Esophagus muscularis mucosa (tissue), 4 donors: ENCODE results near the gene SERPINB12. TPM values are rescaled to one million over a fixed set of nuclear protein-coding genes. Genes with fewer than 3 reads are reported as not detected.
A peak's percentile ranks its signal among the peaks of the same experiment; 100 is the strongest.

Experiments used
- DNase-seq: peaks from one replicate; pipeline ENCODE4 v3.0.0-alpha.2; 2017; ENCODE audit errors: extremely low spot score
- H3K27ac ChIP-seq, 4 donors: fragments of 200-600 bp; sonication (generic); replicated peaks in 1 of 4; 1 replicate in 3 of 4; 2 replicates in 1 of 4; pipeline ENCODE4 v1.5.1; 2016 to 2019; ENCODE audit warnings: mild to moderate bottlenecking in 1 of 4
- H3K27me3 ChIP-seq, 4 donors: fragments of 200-600 bp; sonication (generic); one replicate each; pipeline versions ENCODE4 v1.5.1 to v1.6.0; 2016 to 2019
- H3K36me3 ChIP-seq, 4 donors: fragments of 200-600 bp; sonication (generic); one replicate each; pipeline ENCODE4 v1.5.1; 2016 to 2019
- H3K4me1 ChIP-seq, 4 donors: fragments of 200-600 bp; sonication (generic); one replicate each; pipeline ENCODE4 v1.5.1; 2016 to 2019
- H3K4me3 ChIP-seq, 4 donors: fragments of 200-600 bp; sonication (generic); 1 replicate in 2 of 4; 2 replicates in 2 of 4; pipeline ENCODE4 v1.5.1; 2016 to 2019; ENCODE audit warnings: mild to moderate bottlenecking in 4 of 4, moderate library complexity in 1 of 4
- H3K9me3 ChIP-seq, 4 donors: fragments of 200-600 bp; sonication (generic); 1 replicate in 3 of 4; 2 replicates in 1 of 4; pipeline ENCODE4 v1.5.1; 2016 to 2019
- EP300 ChIP-seq: sonication (generic); formaldehyde crosslinking; IDR thresholded peaks from one replicate; pipeline ENCODE4 v1.6.1; 2017; ENCODE audit warnings: antibody characterized with exemption
- POLR2A ChIP-seq: fragments of 450-650 bp; IDR thresholded peaks from one replicate; pipeline ENCODE4 v1.6.1; 2017; ENCODE audit warnings: antibody characterized with exemption, moderate library complexity, mild to moderate bottlenecking, low read depth
- POLR2AphosphoS5 ChIP-seq, 2 donors: sonication (generic); formaldehyde crosslinking; IDR thresholded peaks; one replicate each; pipeline ENCODE4 v1.6.1; 2017; ENCODE audit warnings: antibody characterized with exemption in 2 of 2
- WGBS: methylation state at CpG from one replicate; pipeline ENCODE4 v1.1.5; 2018; 5-methylcytosine and 5-hydroxymethylcytosine counted together
- intact Hi-C: fragments of 100-400 bp; cut with DNase I; formaldehyde crosslinking; loops from one replicate; pipeline ENCODE4 v1.15.1; 2023
- total RNA-seq, 4 donors: library from RNA; depleted of rRNA; stranded (reverse); fragments of >200 nt; gene quantifications; one replicate each; pipeline versions ENCODE4 v1.1.0 to v1.2.1, GENCODE V29; 2016
- TF ChIP-seq, protein P1 (sequence below), 3 experiments: fragments of 200-600 bp in 2 of 3; fragments of 450-650 bp in 1 of 3; sonication (generic) in 2 of 3; IDR thresholded peaks; one replicate each; pipeline ENCODE4 v1.5.1; 2017 to 2019; ENCODE audit warnings: antibody characterized with exemption in 3 of 3, mild to moderate bottlenecking in 2 of 3, moderate library complexity in 1 of 3

The SERPINB12 gene, protein sequence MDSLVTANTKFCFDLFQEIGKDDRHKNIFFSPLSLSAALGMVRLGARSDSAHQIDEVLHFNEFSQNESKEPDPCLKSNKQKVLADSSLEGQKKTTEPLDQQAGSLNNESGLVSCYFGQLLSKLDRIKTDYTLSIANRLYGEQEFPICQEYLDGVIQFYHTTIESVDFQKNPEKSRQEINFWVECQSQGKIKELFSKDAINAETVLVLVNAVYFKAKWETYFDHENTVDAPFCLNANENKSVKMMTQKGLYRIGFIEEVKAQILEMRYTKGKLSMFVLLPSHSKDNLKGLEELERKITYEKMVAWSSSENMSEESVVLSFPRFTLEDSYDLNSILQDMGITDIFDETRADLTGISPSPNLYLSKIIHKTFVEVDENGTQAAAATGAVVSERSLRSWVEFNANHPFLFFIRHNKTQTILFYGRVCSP
- total RNA-seq: not detected

DNA sequence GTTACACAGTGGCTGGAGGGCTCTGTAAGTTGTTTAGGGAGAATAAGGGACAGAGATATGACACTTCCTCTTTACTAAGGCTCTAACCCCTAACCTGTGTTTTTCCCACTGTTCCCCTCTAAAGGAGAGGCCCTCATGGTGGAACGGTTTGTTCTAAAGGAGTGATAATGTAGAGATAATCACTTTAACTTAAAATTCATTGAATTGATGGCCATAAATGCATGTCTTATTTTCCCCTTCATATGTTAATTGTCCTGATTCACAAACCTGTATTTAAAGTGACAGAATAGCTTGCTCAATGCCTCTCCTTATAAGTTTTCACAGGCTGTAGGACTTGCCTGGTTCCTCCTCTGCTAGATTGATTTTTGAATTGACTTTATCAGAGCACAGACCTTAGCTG, at the start of gene SERPINB12:
TSS of gene SERPINB12 (plus strand) at position 301 of the 400 bp plus-strand sequence. CDS start 13,791 bp downstream, outside the sequence.
- no peaks in the 10 kb centered on the region for H3K36me3 ChIP-seq
- intact Hi-C loops: no loop called here
- TF ChIP-seq, protein P1, sequence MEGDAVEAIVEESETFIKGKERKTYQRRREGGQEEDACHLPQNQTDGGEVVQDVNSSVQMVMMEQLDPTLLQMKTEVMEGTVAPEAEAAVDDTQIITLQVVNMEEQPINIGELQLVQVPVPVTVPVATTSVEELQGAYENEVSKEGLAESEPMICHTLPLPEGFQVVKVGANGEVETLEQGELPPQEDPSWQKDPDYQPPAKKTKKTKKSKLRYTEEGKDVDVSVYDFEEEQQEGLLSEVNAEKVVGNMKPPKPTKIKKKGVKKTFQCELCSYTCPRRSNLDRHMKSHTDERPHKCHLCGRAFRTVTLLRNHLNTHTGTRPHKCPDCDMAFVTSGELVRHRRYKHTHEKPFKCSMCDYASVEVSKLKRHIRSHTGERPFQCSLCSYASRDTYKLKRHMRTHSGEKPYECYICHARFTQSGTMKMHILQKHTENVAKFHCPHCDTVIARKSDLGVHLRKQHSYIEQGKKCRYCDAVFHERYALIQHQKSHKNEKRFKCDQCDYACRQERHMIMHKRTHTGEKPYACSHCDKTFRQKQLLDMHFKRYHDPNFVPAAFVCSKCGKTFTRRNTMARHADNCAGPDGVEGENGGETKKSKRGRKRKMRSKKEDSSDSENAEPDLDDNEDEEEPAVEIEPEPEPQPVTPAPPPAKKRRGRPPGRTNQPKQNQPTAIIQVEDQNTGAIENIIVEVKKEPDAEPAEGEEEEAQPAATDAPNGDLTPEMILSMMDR (IDR thresholded peaks at IDR 0.05): no peak
- TF ChIP-seq EP300 (no peak), POLR2A (no peak), POLR2AphosphoS5 (IDR thresholded peaks at IDR 0.05) (no peak)
- no peaks in the 10 kb centered on the region for H3K27me3 ChIP-seq
- DNase-seq: no peak
- no peaks in the 10 kb centered on the region for H3K4me1 ChIP-seq
- 57% methylated on average over 1 of the region's 1 CpG for WGBS
- no peak within 1 kb of the TSS for H3K27ac ChIP-seq
- H3K4me3 ChIP-seq: no peak within 1 kb of the TSS
- H3K9me3 ChIP-seq: no peaks in the 10 kb centered on the region

DNA sequence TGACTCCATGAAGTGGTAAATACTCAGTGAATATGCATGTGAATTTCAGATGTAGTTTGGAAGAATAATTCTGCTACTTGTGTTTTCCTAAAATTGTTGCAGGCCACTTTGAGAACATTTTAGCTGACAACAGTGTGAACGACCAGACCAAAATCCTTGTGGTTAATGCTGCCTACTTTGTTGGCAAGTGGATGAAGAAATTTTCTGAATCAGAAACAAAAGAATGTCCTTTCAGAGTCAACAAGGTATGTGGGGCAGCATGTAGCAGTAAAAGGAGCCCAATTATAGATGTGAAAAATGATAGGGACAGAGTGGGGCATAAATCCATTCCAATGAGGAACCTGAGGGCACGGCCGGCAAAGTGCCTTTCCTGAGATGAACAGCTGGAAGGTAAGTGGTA, 49.3 kb upstream of the SERPINB12 start:
- Histone ChIP-seq H3K36me3 (no peaks in the 10 kb centered on the region), H3K4me1 (peaks cover 0 to 13% (median 8%) of the 10 kb centered on the region in 4 donors), H3K27ac (no peak overlapping the region), H3K9me3 (no peaks in the 10 kb centered on the region), H3K27me3 (no peaks in the 10 kb centered on the region), H3K4me3 (no peak overlapping the region)
- intact Hi-C loops: no loop called here
- WGBS: 88% methylated on average over 3 of the region's 3 CpGs
- no peak for DNase-seq
- no peak for TF ChIP-seq EP300
- TF ChIP-seq, protein P1 (IDR thresholded peaks at IDR 0.05): no peak
- TF ChIP-seq POLR2AphosphoS5 (IDR thresholded peaks at IDR 0.05): no peak
- TF ChIP-seq POLR2A: no peak

DNA sequence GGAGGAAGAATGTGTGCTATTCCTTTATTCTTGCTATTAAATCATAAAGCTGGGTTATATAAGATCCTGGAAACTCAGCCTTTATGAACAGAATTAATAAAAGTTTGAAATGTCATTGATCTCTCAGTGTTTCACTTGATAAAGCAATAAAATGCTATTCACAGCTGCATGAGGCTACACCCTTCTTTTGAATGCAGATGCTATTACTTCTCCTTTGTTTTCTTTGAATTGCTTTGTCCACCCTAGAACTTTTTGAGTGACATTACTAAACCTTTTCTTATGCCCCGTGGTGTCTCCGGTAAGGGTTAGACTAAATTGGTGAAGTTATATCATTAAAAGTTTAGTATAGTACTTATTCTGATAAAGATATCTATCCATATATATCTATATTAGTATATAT, 46.5 kb upstream of the SERPINB12 start:
- intact Hi-C loops: no loop called here
- H3K4me1 ChIP-seq: no peaks in the 10 kb centered on the region
- 90% methylated on average over 2 of the region's 2 CpGs for WGBS
- DNase-seq: no peak
- no peaks in the 10 kb centered on the region for H3K27me3 ChIP-seq
- TF ChIP-seq, protein P1 (IDR thresholded peaks at IDR 0.05): no peak
- TF ChIP-seq POLR2AphosphoS5 (IDR thresholded peaks at IDR 0.05): no peak
- TF ChIP-seq EP300: no peak
- no peak for TF ChIP-seq POLR2A
- no peak overlapping the region for H3K4me3 ChIP-seq
- no peak overlapping the region for H3K27ac ChIP-seq
- H3K36me3 ChIP-seq: no peaks in the 10 kb centered on the region
- no peaks in the 10 kb centered on the region for H3K9me3 ChIP-seq

DNA sequence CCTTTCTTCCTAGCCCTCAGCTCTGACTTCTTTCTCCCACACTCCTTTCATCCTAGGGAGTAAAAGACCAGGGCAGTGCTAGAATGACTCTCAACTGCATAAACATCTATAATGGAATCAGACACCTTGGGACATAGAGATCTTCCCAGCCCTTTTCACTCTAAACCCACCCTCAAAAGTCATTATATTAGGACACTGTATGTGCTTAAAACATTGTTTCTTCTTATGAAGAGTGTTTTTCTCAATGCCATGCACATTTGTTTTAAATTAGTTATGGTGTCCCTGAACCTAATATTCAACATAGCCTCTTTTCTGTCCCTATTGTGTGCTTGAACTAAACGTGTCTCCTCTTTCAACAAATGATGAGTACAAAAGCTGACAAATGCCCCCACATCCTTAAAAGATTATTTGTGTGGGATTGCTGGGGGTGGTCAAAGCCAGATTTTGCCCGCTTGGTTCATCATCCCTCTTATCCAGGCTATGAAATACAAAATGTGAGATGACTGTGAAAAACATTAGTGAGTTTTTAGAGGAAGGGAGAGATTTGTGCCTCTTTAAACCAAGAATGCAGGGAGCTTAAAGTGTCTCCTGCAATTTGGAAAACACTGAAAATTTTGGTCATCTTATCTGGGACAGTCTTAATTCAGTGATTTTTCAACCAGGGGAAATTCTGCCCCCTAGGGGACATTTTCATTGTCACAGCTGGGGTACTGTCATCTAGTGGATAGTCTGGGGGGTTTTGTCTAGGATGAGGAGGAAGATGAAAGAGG, 36.4 kb upstream of the SERPINB12 start:
- Histone ChIP-seq H3K9me3 (no peaks in the 10 kb centered on the region), H3K4me3 (no peak overlapping the region), H3K36me3 (no peaks in the 10 kb centered on the region), H3K27me3 (no peaks in the 10 kb centered on the region), H3K27ac (no peak overlapping the region), H3K4me1 (no peaks in the 10 kb centered on the region)
- DNase-seq: no peak
- intact Hi-C loops: no loop called here
- TF ChIP-seq, protein P1 (IDR thresholded peaks at IDR 0.05): peak in 1 of 3 experiments; percentile 24
- TF ChIP-seq EP300: no peak
- 68% methylated on average over 2 of the region's 2 CpGs for WGBS
